ELF-1 (cell line): Measurements from ENCODE around the gene PSMB3.

Source experiments
- DNase-seq: peaks from one replicate; pipeline ENCODE4 v3.0.0-alpha.2; 2016; ENCODE audit warnings: low read depth, low spot score

PSMB3 gene

DNA sequence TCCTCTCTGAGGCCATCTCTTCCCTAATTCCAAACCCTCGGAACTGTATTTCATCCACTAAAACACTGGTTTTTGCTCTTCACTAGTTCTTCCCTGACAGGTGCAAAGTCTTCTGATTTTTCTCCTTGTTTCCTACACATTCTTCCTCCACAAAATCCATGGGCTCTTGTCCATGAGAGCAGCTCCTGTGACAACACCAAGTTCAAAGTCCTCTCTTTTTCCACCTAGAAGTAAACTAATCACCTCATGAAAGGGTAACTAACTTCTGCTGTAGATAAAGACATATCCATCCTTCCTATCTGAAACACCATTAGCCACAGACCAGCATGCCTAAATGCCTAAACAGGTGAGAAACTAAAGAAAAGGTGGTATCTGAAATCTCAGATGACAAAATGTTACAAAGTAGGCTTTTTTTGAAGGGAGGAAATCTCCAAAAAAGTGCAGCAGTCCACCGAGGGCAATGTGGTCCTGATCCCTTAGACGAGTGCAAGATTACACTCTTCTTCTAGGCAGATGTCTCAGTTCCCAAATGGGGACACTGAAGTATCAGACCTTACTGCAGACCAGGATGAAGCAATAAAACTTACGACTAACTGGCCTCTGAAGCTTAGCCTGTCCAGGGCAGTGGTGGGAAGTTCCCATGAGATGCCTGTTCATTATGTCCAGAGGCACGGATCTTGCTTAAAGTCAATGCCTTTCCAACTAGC lies 44.1 kb downstream of the PSMB3 start:
- DNase-seq: no peak

DNA sequence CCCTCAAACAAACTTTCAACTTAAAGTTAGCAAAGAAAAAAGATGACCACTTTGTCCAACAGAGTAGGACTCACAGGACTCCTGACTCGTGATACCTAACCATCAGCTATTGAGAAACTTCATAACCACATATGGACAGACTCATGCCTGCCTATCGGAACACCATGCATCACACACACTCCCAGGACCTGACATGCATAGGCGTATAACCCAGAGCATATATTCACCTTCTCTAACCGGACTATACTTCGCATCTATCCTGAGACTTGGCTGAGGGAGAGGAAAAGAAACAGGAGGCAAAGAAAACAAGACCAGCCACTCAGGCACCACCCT lies 44.6 kb downstream of the PSMB3 start:
- DNase-seq: no peak

DNA sequence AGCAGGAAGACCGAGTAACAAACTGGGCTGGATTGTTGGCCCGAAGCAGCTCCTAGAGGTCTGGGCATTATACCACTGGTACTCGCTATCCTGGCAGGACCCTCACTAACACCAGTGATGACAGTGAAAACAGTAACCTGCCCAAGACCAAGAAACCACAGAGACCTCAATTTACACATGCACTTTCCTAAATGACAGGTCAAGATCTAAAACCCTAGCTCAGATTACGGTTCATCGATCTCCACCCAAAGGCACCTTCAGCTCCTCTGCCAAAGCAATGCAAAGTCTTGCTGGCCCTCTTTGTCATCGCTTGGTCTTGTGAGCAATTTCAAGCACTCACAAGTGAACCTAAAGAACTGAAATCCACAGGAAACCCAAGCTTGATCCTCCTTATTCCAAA lies 45.3 kb downstream of the PSMB3 start:
- no peak for DNase-seq

DNA sequence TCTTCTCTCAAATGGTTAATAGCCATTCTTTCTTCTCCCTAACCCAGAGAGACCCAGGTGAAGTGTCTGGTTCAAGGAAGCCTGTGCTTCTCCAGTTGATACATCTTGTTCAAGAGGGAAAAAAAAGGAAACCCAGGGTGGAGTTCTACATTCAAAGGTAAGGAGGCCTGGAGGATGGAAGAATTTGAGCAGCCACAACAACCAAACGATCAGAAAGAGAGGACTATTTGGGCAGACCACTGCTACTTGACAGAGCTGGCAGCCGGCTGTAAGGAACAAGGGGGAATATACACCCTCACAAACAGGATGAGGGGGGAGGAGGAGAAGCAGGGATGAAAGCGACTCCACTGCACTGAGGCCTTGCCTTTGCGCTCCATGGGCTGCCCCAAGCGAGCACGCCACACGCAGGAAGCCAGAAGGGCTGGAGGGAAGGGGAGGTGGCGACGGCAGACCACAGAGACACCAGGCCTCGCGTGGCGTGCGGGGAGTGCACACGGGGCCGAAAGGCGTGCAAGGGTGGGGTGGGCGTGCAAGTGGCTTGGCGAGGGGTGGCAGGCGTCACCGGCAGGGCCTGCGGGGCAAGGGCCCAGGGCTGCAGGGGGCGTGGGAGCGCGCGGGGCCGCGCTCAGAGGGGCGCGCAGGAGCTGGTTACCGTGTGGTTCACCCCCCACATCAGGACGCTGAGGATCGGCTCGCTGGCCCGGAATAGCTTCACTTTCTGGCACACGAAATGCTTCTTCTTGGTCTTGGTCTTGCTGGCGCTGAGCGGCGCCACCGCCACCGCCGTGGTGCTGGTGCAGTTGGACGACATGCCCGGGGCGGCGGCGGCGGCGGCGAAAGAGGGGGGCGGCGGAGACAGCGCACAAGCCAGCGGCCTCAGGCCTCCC lies 46.3 kb downstream of the PSMB3 start:
- peak; percentile 61 for DNase-seq

GRCh38 chr17:38799501-38800236 lies 47.1 kb downstream of the PSMB3 start, which contains the start of gene PIP4K2B:
Gene PIP4K2B, minus strand, starts transcription at chr17:38799556. Its CDS starts 132 bp downstream, at chr17:38799424.
- peak; percentile 98 for DNase-seq

GRCh38 chr17:38800237-38800760 lies 47.8 kb downstream of the PSMB3 start:
- peak; percentile 49 for DNase-seq

DNA sequence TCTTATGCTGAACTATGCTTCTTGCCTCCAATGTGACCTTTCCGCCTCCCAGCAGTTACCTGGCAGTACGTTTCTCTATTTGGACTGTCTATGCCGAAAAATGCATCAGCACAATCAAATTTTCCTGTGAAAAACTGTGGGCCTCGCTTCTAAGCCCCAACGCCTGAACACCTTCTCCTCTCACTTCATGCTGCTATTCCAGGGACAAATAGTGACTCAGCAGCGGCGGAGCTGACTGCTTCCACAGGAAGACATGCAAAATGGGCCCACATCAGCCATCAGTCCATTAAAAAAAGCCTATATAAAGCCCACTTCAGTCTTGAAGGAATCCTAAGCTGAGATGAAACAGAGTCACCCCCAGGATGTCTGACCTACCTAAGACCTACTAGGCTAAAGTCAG lies 57.3 kb downstream of the PSMB3 start:
- DNase-seq: no peak
